Endothelial cell of umbilical vein (primary cell): ENCODE measurements around the gene OR4D2. TPM values are rescaled to one million over a fixed set of nuclear protein-coding genes. Genes with fewer than 3 reads are reported as not detected.

ENCODE experiments used
- BruUV-seq: library from RNA; stranded (reverse); fragments of 400-500 nt; replicated peaks from 2 replicates; lab custom pipeline; 2021; lab: Mats Ljungman, UMichigan
- CTCF ChIA-PET: fragments of 300-600, 350-600 bp; sonication (Branson Sonifier 250); formaldehyde crosslinking; loops from one replicate; lab custom pipeline; 2021; ENCODE audit warnings: antibody characterized with exemption, inconsistent platforms; lab: Charles Lee
- POLR2A ChIA-PET: fragments of 300-600, 350-600 bp; sonication (Branson Sonifier 250); formaldehyde crosslinking; loops from one replicate; lab custom pipeline; 2021; ENCODE audit warnings: antibody characterized with exemption, inconsistent platforms; lab: Charles Lee
- DNase-seq: peaks from one replicate; pipeline ENCODE4 v3.0.0-alpha.2; 2011; ENCODE audit warnings: low read depth, low spot score
- FAIRE-seq: peaks from 2 replicates; lab custom pipeline; 2011; peaks lifted over from hg19 to GRCh38; lab: Jason Lieb, UNC
- H2AFZ ChIP-seq: 2 replicates; pipeline ENCODE4 v1.6.0; 2012; ENCODE audit warnings: low read depth, low read length, control low read depth, inconsistent platforms
- H3K27ac ChIP-seq: 2 replicates; pipeline ENCODE4 v1.5.1; 2011; ENCODE audit warnings: low read depth, mild to moderate bottlenecking, control low read depth, low read length, moderate library complexity; ENCODE audit not compliant: insufficient read depth
- H3K27me3 ChIP-seq, 2 experiments: 2 replicates each; pipeline versions ENCODE4 v1.6.0 to v1.6.1; 2011; ENCODE audit warnings: low read length in 2 of 2, mixed read lengths in 1 of 2; ENCODE audit not compliant: control insufficient read depth in 2 of 2, insufficient read depth in 2 of 2
- H3K36me3 ChIP-seq, 2 experiments: 2 replicates in 1 of 2; 3 replicates in 1 of 2; pipeline ENCODE4 v1.5.1; 2011; ENCODE audit warnings: low read length in 2 of 2, mild to moderate bottlenecking in 1 of 2, moderate library complexity in 1 of 2; ENCODE audit not compliant: control insufficient read depth in 2 of 2, insufficient read depth in 2 of 2; ENCODE audit errors: extremely low read depth in 1 of 2
- H3K4me1 ChIP-seq: 3 replicates; pipeline ENCODE4 v1.5.1; 2011; ENCODE audit warnings: mild to moderate bottlenecking, low read length; ENCODE audit not compliant: control insufficient read depth, insufficient read depth; ENCODE audit errors: extremely low read depth
- H3K4me2 ChIP-seq: 2 replicates; pipeline ENCODE4 v1.6.1; 2011; ENCODE audit warnings: low read length, control low read depth, mixed read lengths; ENCODE audit not compliant: insufficient read depth
- H3K4me3 ChIP-seq, 3 experiments: fragments of 200-600 bp in 1 of 3; sonication (generic), shearing (Covaris generic) in 1 of 3; replicated peaks in 1 of 3; 2 replicates each; pipeline ENCODE4 v1.5.1; 2011 to 2016; ENCODE audit warnings: control low read depth in 3 of 3, low read length in 3 of 3, mild to moderate bottlenecking in 2 of 3, inconsistent platforms in 1 of 3, low read depth in 1 of 3, moderate library complexity in 1 of 3; ENCODE audit not compliant: insufficient read depth in 1 of 3
- H3K79me2 ChIP-seq: 2 replicates; pipeline ENCODE4 v1.6.0; 2012; ENCODE audit warnings: low read length, inconsistent platforms; ENCODE audit not compliant: control insufficient read depth, insufficient read depth
- H3K9ac ChIP-seq: replicated peaks from 2 replicates; pipeline ENCODE3; 2011; ENCODE audit warnings: low read length, control low read depth; ENCODE audit not compliant: insufficient read depth; ENCODE audit errors: extremely low read depth
- H3K9me1 ChIP-seq: replicated peaks from 3 replicates; pipeline ENCODE4 v1.6.0; 2011; ENCODE audit warnings: mild to moderate bottlenecking, low read length; ENCODE audit not compliant: control insufficient read depth, insufficient read depth; ENCODE audit errors: extremely low read depth
- H3K9me3 ChIP-seq: replicated peaks from 2 replicates; pipeline ENCODE4 v1.5.1; 2012; ENCODE audit warnings: low read length, inconsistent platforms; ENCODE audit not compliant: control insufficient read depth, insufficient read depth
- H4K20me1 ChIP-seq: replicated peaks from 2 replicates; pipeline ENCODE3; 2011; ENCODE audit warnings: mild to moderate bottlenecking, low read length; ENCODE audit not compliant: control insufficient read depth, insufficient read depth; ENCODE audit errors: extremely low read depth
- EZH2 ChIP-seq: IDR thresholded peaks from 2 replicates; pipeline ENCODE4 v1.6.1; 2012; ENCODE audit warnings: borderline replicate concordance, low read depth, mild to moderate bottlenecking, moderate library complexity, low read length, inconsistent platforms; ENCODE audit not compliant: severe bottlenecking
- FOS ChIP-seq: IDR thresholded peaks from 2 replicates; pipeline ENCODE4 v1.6.1; 2011; ENCODE audit warnings: mild to moderate bottlenecking, low read length, moderate library complexity, borderline replicate concordance; ENCODE audit not compliant: insufficient read depth
- GATA2 ChIP-seq: IDR thresholded peaks from 2 replicates; pipeline ENCODE4 v1.7.0; 2011; ENCODE audit warnings: low read depth, mild to moderate bottlenecking, moderate library complexity, mixed read lengths, low read length; ENCODE audit not compliant: insufficient read length, insufficient read depth
- JUN ChIP-seq: IDR thresholded peaks from 2 replicates; pipeline ENCODE4 v1.6.1; 2011; ENCODE audit warnings: borderline replicate concordance, low read depth; ENCODE audit not compliant: insufficient read length, insufficient read depth
- MYC ChIP-seq: IDR thresholded peaks from one replicate; pipeline ENCODE4 v1.6.1; 2011; ENCODE audit warnings: mild to moderate bottlenecking, low read depth, low read length
- POLR2A ChIP-seq: IDR thresholded peaks from 2 replicates; pipeline ENCODE4 v1.6.1; 2012; ENCODE audit warnings: low read depth, mild to moderate bottlenecking, control low read depth, low read length
- POLR2AphosphoS5 ChIP-seq: IDR thresholded peaks from 2 replicates; pipeline ENCODE4 v1.6.1; 2012; ENCODE audit warnings: low read depth, mild to moderate bottlenecking, control low read depth, low read length, moderate library complexity; ENCODE audit not compliant: insufficient read depth
- dilution Hi-C: fragments of 300-500 bp; cut with MboI; formaldehyde crosslinking; loops from one replicate; pipeline ENCODE4 v1.15.0; 2019; ENCODE audit warnings: low sequenced_read_pairs; ENCODE audit not compliant: extremely low pct_ligation_motif_present
- intact Hi-C: fragments of 100-400 bp; cut with micrococcal nuclease; formaldehyde crosslinking; loops from one replicate; pipeline ENCODE4 v1.10.0; 2022
- polyA plus RNA-seq, 4 experiments: library from polyadenylated mRNA; depleted of rRNA in 3 of 4; stranded (reverse) in 3 of 4; unstranded in 1 of 4; fragments of >200 nt; gene quantifications; 2 replicates each; pipeline versions ENCODE4 v1.2.1 to v1.2.3, GENCODE V29; 2011 to 2012; ENCODE audit warnings: missing spikeins in 1 of 4
- total RNA-seq: library from RNA; stranded (reverse); gene quantifications from 2 replicates; pipeline ENCODE4 v1.2.3, GENCODE V29; 2021
- TF ChIP-seq, protein P1 (sequence below), 2 donors: IDR thresholded peaks; 1 replicate in 1 of 2; 2 replicates in 1 of 2; pipeline ENCODE4 v1.5.1; 2011; ENCODE audit warnings: low read length in 2 of 2, mild to moderate bottlenecking in 2 of 2, moderate library complexity in 2 of 2, control low read depth in 1 of 2, inconsistent platforms in 1 of 2, low read depth in 1 of 2; ENCODE audit not compliant: insufficient read depth in 1 of 2; ENCODE audit errors: extremely low read depth in 1 of 2
- TF ChIP-seq, protein P2 (sequence below): IDR thresholded peaks from 2 replicates; pipeline ENCODE4 v1.6.1; 2011; ENCODE audit not compliant: insufficient read depth, insufficient read length

The OR4D2 gene
- total and polyA plus RNA-seq, 2 donors (not counting 3 experiments of a cell fraction or from before 2014, with no cell fraction given): not detected

DNA sequence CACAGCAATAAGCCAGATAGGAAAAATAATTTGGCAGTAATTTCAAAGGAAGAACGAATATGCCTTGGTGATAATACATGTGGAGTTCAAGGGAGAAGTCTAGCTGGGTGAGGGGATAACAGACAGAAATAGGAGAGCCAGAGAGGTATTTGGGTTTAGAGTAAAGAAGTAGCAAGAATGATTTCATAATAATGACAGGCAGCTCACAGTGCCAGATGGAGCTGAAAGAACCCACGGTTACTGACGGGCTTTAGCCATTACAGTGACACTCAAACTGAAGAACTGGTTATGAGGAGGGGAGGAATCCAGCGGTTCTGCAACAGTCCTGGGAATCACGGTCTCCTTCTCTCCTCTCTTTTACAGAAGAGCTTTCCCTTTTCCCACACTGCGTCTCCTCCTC, 16.4 kb upstream of the OR4D2 start:
- ChIA-PET POLR2A (no interaction called here), CTCF (interaction anchor here (1.3 kb wide), 1 partner anchor 15 kb away, joined by 3 read pairs; no protein-coding TSS in a partner anchor)
- Histone ChIP-seq H3K36me3 (no peaks in the 10 kb centered on the region), H3K27me3 (peaks cover 10 to 11% of the 10 kb centered on the region in 2 experiments), H3K9ac (no peak overlapping the region), H2AFZ (no peak overlapping the region), H4K20me1 (no peaks in the 10 kb centered on the region), H3K79me2 (no peaks in the 10 kb centered on the region), H3K4me3 (no peak overlapping the region), H3K27ac (no peak overlapping the region), H3K4me1 (peaks cover 3% of the 10 kb centered on the region), H3K4me2 (no peak overlapping the region), H3K9me1 (no peaks in the 10 kb centered on the region), H3K9me3 (no peaks in the 10 kb centered on the region)
- BruUV-seq: no TSS peak
- intact Hi-C loops: no loop called here
- no peak for TF ChIP-seq EZH2
- TF ChIP-seq POLR2A: no peak
- TF ChIP-seq GATA2: no peak
- TF ChIP-seq MYC: no peak
- TF ChIP-seq POLR2AphosphoS5: no peak
- no peak for TF ChIP-seq JUN
- TF ChIP-seq, protein P1, sequence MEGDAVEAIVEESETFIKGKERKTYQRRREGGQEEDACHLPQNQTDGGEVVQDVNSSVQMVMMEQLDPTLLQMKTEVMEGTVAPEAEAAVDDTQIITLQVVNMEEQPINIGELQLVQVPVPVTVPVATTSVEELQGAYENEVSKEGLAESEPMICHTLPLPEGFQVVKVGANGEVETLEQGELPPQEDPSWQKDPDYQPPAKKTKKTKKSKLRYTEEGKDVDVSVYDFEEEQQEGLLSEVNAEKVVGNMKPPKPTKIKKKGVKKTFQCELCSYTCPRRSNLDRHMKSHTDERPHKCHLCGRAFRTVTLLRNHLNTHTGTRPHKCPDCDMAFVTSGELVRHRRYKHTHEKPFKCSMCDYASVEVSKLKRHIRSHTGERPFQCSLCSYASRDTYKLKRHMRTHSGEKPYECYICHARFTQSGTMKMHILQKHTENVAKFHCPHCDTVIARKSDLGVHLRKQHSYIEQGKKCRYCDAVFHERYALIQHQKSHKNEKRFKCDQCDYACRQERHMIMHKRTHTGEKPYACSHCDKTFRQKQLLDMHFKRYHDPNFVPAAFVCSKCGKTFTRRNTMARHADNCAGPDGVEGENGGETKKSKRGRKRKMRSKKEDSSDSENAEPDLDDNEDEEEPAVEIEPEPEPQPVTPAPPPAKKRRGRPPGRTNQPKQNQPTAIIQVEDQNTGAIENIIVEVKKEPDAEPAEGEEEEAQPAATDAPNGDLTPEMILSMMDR (IDR thresholded peaks at IDR 0.05; ENCODE audit: extremely low read depth in 1 of 2, insufficient read depth in 1 of 2, low read depth in 1 of 2, low read length in 2 of 2): no peak
- no peak for TF ChIP-seq FOS
- TF ChIP-seq, protein P2, sequence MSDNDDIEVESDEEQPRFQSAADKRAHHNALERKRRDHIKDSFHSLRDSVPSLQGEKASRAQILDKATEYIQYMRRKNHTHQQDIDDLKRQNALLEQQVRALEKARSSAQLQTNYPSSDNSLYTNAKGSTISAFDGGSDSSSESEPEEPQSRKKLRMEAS: no peak
- dilution Hi-C loops: no loop called here
- DNase-seq: no peak
- no peak for FAIRE-seq
